ENCODE data around the gene CREG1. TPM values are rescaled to one million over a fixed set of nuclear protein-coding genes. Genes with fewer than 3 reads are reported as not detected.

The CREG1 gene
- polyA plus RNA-seq, 2 of the 4 experiments (the other 2 are of a cell fraction) = 70.2 to 129 TPM

DNA sequence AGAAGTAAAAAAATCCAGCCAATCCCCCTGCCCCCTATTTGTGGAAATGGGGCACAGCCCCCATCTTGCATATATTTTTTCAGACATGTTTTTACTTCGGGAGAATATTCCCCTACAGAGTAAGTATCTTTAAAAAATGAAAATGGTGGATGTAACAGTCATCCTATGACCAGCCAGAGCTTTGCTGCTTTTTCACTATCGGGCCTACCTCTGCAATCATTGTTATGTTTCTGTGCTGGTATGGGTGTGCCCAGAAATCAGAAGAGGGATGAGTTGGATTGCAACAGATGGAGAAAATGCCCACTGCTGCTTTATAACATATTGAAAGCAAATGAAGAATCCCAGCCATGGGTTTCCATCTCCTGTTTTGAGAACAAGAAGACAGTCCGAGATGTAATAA lies 38.1 kb downstream of the CREG1 start:
- Histone ChIP-seq H3K4me2 (no peak overlapping the region), H3K4me1 (no peaks in the 10 kb centered on the region), H3K27ac (no peak overlapping the region), H3K4me3 (no peak overlapping the region), H3K9me3 (no peaks in the 10 kb centered on the region)
- DNase-seq (ENCODE audit: low read depth in 1 of 2, low spot score in 1 of 2) (no peak), ATAC-seq (no peak), FAIRE-seq (no peak)
- TF ChIP-seq RNF2 (IDR thresholded peaks at IDR 0.05; ENCODE audit: borderline replicate concordance, low read depth) (no peak), RCOR1 (IDR thresholded peaks at IDR 0.05; ENCODE audit: low read depth, low read length) (no peak), TP53 (CRISPR knock-in tag; IDR thresholded peaks at IDR 0.05) (no peak), POLR2AphosphoS2 (conservative IDR thresholded peaks at IDR 0.05; ENCODE audit: low read length) (no peak), JUN (IDR thresholded peaks at IDR 0.05) (no peak), HOXB13 (CRISPR knock-in tag; IDR thresholded peaks at IDR 0.05; ENCODE audit: low read depth) (no peak), SREBF2 (IDR thresholded peaks at IDR 0.05) (no peak), MAFK (IDR thresholded peaks at IDR 0.05; ENCODE audit: partially characterized antibody) (no peak), CHD2 (IDR thresholded peaks at IDR 0.05; ENCODE audit: low read length, partially characterized antibody) (no peak), KDM5A (IDR thresholded peaks at IDR 0.05) (no peak), CHD4 (IDR thresholded peaks at IDR 0.05; ENCODE audit: borderline replicate concordance) (no peak), ZFP36 (IDR thresholded peaks at IDR 0.05; ENCODE audit: borderline replicate concordance, partially characterized antibody) (no peak), EHF (CRISPR knock-in tag; IDR thresholded peaks at IDR 0.05) (no peak), PHF8 (IDR thresholded peaks at IDR 0.05; ENCODE audit: borderline replicate concordance, low read depth) (no peak), HEYL (CRISPR knock-in tag; IDR thresholded peaks at IDR 0.05) (no peak), POLR2A (IDR thresholded peaks at IDR 0.05; ENCODE audit: low read length) (no peak), EHMT2 (IDR thresholded peaks at IDR 0.05; ENCODE audit: low read depth) (no peak)
- TF ChIP-seq, protein P1, sequence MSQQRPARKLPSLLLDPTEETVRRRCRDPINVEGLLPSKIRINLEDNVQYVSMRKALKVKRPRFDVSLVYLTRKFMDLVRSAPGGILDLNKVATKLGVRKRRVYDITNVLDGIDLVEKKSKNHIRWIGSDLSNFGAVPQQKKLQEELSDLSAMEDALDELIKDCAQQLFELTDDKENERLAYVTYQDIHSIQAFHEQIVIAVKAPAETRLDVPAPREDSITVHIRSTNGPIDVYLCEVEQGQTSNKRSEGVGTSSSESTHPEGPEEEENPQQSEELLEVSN (IDR thresholded peaks at IDR 0.05; ENCODE audit: borderline replicate concordance, low read depth) = no peak
- TF ChIP-seq, protein P2, sequence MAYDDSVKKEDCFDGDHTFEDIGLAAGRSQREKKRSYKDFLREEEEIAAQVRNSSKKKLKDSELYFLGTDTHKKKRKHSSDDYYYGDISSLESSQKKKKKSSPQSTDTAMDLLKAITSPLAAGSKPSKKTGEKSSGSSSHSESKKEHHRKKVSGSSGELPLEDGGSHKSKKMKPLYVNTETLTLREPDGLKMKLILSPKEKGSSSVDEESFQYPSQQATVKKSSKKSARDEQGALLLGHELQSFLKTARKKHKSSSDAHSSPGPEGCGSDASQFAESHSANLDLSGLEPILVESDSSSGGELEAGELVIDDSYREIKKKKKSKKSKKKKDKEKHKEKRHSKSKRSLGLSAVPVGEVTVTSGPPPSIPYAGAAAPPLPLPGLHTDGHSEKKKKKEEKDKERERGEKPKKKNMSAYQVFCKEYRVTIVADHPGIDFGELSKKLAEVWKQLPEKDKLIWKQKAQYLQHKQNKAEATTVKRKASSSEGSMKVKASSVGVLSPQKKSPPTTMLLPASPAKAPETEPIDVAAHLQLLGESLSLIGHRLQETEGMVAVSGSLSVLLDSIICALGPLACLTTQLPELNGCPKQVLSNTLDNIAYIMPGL (CRISPR knock-in tag; IDR thresholded peaks at IDR 0.05; ENCODE audit: borderline replicate concordance) = no peak
- TF ChIP-seq, protein P3, sequence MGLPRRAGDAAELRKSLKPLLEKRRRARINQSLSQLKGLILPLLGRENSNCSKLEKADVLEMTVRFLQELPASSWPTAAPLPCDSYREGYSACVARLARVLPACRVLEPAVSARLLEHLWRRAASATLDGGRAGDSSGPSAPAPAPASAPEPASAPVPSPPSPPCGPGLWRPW (IDR thresholded peaks at IDR 0.05) = no peak
- WGBS (ENCODE audit: missing lambda C conversion rate) = 68% methylated on average over 3 of the region's 3 CpGs
- ChIA-PET POLR2A (no interaction called here), CTCF (interaction anchor here (1.3 to 4.0 kb wide), 3 partner anchors 16 to 33 kb away, joined by 3 to 29 read pairs (median 4); no protein-coding TSS in a partner anchor)

DNA sequence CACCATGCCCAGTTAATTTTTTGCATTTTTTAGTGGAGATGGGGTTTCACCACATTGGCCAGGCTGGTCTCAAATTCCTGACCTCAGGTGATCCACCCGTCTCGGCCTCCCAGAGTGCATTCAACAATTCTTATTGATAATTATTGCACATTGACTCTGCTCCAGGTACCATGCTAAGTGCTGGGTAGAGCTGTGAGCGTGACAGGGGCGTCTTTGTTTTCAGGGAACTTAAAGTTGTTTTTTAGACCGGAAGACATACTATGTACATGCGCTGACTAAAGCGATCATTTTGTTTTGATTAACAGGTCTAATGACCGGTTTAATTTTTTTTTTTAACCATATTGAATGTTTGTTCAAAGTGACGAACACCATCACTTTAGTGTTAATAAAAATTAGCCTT lies 39.3 kb downstream of the CREG1 start:
- ATAC-seq = no peak
- no peaks in the 10 kb centered on the region for H3K4me1 ChIP-seq
- H3K9me3 ChIP-seq = no peaks in the 10 kb centered on the region
- CTCF ChIA-PET = interaction anchor here (1.3 to 4.0 kb wide), 2 partner anchors 15 to 20 kb away, joined by 3 to 29 read pairs; no protein-coding TSS in a partner anchor
- POLR2A ChIA-PET = no interaction called here
- 88% methylated on average over 9 of the region's 9 CpGs for WGBS (ENCODE audit: missing lambda C conversion rate)
- TF ChIP-seq CHD4 (IDR thresholded peaks at IDR 0.05; ENCODE audit: borderline replicate concordance) (no peak), TFCP2L1 (CRISPR knock-in tag; IDR thresholded peaks at IDR 0.05) (no peak), ZSCAN20 (CRISPR knock-in tag; IDR thresholded peaks at IDR 0.05) (no peak), HOXB13 (CRISPR knock-in tag; IDR thresholded peaks at IDR 0.05; ENCODE audit: low read depth) (no peak), NR3C1 (IDR thresholded peaks at IDR 0.05) (no peak), SMC3 (IDR thresholded peaks at IDR 0.05) (no peak), FOSL2 (IDR thresholded peaks at IDR 0.05) (no peak), FOSL2 (CRISPR knock-in tag; IDR thresholded peaks at IDR 0.05) (no peak), SREBF2 (IDR thresholded peaks at IDR 0.05) (no peak), FOSB (CRISPR knock-in tag; IDR thresholded peaks at IDR 0.05) (no peak), BHLHE40 (IDR thresholded peaks at IDR 0.05; ENCODE audit: low read depth, low read length) (no peak), NPAS2 (CRISPR knock-in tag; IDR thresholded peaks at IDR 0.05; ENCODE audit: borderline replicate concordance) (no peak), MYC (IDR thresholded peaks at IDR 0.05; ENCODE audit: borderline replicate concordance, low read length) (no peak), RFX5 (IDR thresholded peaks at IDR 0.05) (no peak), CHD2 (IDR thresholded peaks at IDR 0.05; ENCODE audit: low read length, partially characterized antibody) (no peak), PHF8 (IDR thresholded peaks at IDR 0.05; ENCODE audit: borderline replicate concordance, low read depth) (no peak)
- TF ChIP-seq, protein P4, sequence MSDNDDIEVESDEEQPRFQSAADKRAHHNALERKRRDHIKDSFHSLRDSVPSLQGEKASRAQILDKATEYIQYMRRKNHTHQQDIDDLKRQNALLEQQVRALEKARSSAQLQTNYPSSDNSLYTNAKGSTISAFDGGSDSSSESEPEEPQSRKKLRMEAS (IDR thresholded peaks at IDR 0.05) = no peak
- no peak overlapping the region for H3K27ac ChIP-seq
- no peak for DNase-seq (ENCODE audit: low read depth in 1 of 2, low spot score in 1 of 2)
- H3K4me3 ChIP-seq = no peak overlapping the region
- no peak overlapping the region for H3K4me2 ChIP-seq
- no peak for FAIRE-seq

Data from A549 (cell line).